Activated CD4-positive, alpha-beta memory T cell treated with anti-CD3 and anti-CD28 coated beads, Interleukin-2, amount 10 ng/mL, durations not matched to agents 7 days and 5 days (primary cell): ENCODE measurements around the gene PHPT1. TPM values are rescaled to one million over a fixed set of nuclear protein-coding genes. Genes with fewer than 3 reads are reported as not detected.

Experiments
- total RNA-seq, 2 experiments: library from RNA; stranded (reverse); gene quantifications; one replicate each; pipeline ENCODE4 v1.2.3, GENCODE V29; 2021

Gene PHPT1
- total RNA-seq, 2 experiments from 2014 or later = 82.3 to 85.4 TPM

Other genes starting within 250 kb of the PHPT1 start
- gene EGFL7, start 186.5 kb upstream of the PHPT1 start, total RNA-seq = under 1 TPM; 0.28 to 0.30 TPM
- 10 to 100 TPM; 17.2 to 18.8 TPM for gene AGPAT2, start 162.0 kb upstream of the PHPT1 start, total RNA-seq
- gene DIPK1B, start 136.8 kb upstream of the PHPT1 start, total RNA-seq = under 1 TPM; 0.15 to 0.18 TPM
- not detected for gene LCN10, start 106.5 kb upstream of the PHPT1 start, total RNA-seq
- gene LCN6, start 100.9 kb upstream of the PHPT1 start, total RNA-seq = under 1 TPM in 1 of 2 experiments, not detected in 1; 0.40 TPM
- not detected for gene LCN8, start 91.2 kb upstream of the PHPT1 start, total RNA-seq
- gene LCN15, start 84.9 kb upstream of the PHPT1 start, total RNA-seq = not detected
- gene TMEM141, start 58.1 kb upstream of the PHPT1 start, total RNA-seq = 10 to 100 TPM; 39.6 to 42.9 TPM
- gene CCDC183, start 53.1 kb upstream of the PHPT1 start, total RNA-seq = 1 to 10 TPM in 1 of 2 experiments, under 1 TPM in 1; 0.96 to 1.4 TPM
- gene RABL6, start 41.5 kb upstream of the PHPT1 start, total RNA-seq = 10 to 100 TPM; 96.0 to 96.2 TPM
- 1 to 10 TPM; 8.7 TPM for gene AJM1, start 6.9 kb upstream of the PHPT1 start, total RNA-seq
- 10 to 100 TPM; 12.5 to 13.6 TPM for gene MAMDC4, start 2.9 kb downstream of the PHPT1 start, total RNA-seq
- gene EDF1, start 16.9 kb downstream of the PHPT1 start, total RNA-seq = 100 to 1,000 TPM; 301 to 316 TPM
- 10 to 100 TPM; 43.6 to 45.7 TPM for gene TRAF2, start 37.1 kb downstream of the PHPT1 start, total RNA-seq
- gene FBXW5, start 95.3 kb downstream of the PHPT1 start, total RNA-seq = 100 to 1,000 TPM; 118 to 119 TPM
- gene C8G, start 95.8 kb downstream of the PHPT1 start, total RNA-seq = 1 to 10 TPM; 1.5 to 3.2 TPM
- gene LCN12, start 102.9 kb downstream of the PHPT1 start, total RNA-seq = 1 to 10 TPM; 2.5 to 2.9 TPM
- 10 to 100 TPM; 44.2 to 45.4 TPM for gene PTGDS, start 128.1 kb downstream of the PHPT1 start, total RNA-seq
- 1 to 10 TPM in 1 of 2 experiments, under 1 TPM in 1; 0.98 to 1.0 TPM for gene LCNL1, start 133.6 kb downstream of the PHPT1 start, total RNA-seq
- 10 to 100 TPM; 64.4 to 68.5 TPM for gene PAXX, start 143.0 kb downstream of the PHPT1 start, total RNA-seq
- gene CLIC3, start 147.2 kb downstream of the PHPT1 start, total RNA-seq = 1 to 10 TPM; 3.7 to 4.9 TPM
- 10 to 100 TPM; 55.5 to 65.9 TPM for gene ABCA2, start 178.8 kb downstream of the PHPT1 start, total RNA-seq
- 10 to 100 TPM in 1 of 2 experiments, 1 to 10 TPM in 1; 9.9 to 10.4 TPM for gene FUT7, start 182.7 kb downstream of the PHPT1 start, total RNA-seq
- gene NPDC1, start 196.8 kb downstream of the PHPT1 start, total RNA-seq = 10 to 100 TPM; 82.8 to 89.2 TPM
- gene ENTPD2, start 204.7 kb downstream of the PHPT1 start, total RNA-seq = under 1 TPM; 0.15 to 0.40 TPM
- gene SAPCD2, start 221.1 kb downstream of the PHPT1 start, total RNA-seq = 10 to 100 TPM; 26.8 to 27.0 TPM
- gene UAP1L1, start 228.1 kb downstream of the PHPT1 start, total RNA-seq = 10 to 100 TPM; 20.2 to 21.9 TPM
- gene MAN1B1, start 237.6 kb downstream of the PHPT1 start, total RNA-seq = 10 to 100 TPM; 51.4 to 51.9 TPM